Fibroblast of skin of left biceps (primary cell): ENCODE data around the gene DNAH2.

Experiments
- DNase-seq, 2 experiments: peaks; one replicate each; pipeline ENCODE4 v3.0.0-alpha.2; 2013; ENCODE audit warnings: low read depth in 2 of 2

The DNAH2 gene

DNA sequence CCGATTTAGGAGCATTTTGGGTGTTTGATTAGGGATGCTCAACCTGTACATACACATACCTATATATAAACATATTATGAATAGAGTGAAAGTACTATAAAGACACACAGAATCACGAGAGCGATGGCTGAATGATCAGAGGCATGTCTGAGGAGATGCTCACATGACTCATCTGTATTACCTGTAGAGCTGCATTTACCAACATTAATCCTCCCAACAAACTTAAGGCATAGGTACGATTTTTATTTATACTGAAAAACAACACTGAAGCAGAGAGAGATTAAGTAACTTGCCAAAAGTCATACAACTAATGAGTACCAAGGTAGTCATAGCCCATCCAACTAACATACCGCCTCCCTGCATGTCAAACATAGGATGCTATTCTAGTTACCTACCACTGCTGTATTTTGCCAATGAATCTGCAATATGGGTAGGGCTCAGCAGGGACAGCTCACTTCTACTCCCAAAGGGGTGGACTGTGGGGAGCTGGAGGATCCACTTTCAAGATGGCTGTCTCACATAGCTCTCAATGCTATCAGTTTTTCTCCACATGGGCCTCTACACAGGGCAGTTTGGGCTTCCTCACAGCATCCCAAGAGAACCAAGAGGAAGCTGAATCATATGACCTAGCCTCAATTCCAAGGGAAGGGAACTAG is 147.6 kb downstream of the DNAH2 start:
- DNase-seq = no peak

DNA sequence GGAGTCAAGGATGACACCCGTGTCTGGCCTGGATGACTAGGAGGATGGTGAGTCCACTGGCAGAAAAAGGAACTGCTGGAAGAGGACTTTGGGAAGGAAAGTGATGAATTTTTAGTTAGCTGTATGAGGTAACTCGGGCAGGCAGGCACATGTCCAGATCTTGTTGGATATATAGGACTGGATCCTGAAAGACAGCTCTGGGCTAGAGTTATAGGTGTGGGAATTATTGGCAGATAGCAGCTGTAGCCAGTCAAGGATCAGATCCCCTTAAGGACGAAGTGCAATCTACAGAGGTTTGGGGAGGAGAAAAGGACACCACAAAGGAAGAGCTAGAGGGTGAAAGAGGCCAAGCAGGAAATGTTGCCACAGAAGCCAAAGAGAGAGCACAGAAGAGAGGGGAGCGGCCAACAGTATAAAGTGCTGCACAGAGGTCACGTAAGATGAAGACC is 150.4 kb downstream of the DNAH2 start:
- DNase-seq = no peak

DNA sequence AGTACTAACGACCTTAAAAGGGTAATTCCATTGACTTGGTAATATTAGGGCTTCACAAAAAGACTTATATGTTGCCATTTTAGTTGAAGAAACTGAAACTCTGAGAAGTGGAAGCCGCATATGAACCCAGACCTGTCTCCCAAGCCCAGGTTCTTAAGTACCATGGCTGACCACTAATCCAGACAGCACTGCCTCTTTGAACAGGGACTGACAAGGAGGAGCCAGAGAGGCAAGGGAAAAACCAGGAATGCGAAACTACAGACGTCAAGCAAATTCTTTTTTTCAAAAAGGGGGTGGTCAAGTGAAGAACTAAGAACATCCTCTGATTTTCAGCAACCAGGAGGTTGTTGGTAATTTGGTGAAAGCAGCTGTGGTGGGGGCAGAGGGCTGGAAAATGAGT is 155.5 kb downstream of the DNAH2 start:
- DNase-seq = no peak

DNA sequence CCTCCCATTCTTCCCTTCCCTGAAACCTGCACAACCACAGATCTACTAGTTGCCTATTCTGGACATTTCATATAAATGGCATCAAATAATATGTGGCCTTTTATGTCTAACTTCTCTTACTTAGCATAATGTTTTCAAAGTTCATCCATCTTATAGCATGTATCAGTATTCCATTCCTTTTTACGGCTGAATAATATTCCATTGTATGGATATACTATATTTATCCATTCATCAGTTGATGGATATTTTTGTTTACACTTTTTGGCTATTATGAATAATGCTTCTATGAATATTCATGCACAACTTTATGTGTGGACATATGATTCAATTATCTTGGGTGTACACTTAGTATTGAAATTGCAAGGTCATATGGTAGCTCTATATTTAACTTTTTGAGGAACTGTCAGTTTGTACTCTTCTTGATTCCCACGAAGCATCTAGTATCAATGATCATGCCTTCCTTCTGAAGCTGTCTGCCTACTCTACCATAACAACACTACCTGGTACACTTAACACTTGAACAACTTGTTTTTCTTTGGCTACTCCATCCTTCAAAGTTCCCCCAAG is 158.3 kb downstream of the DNAH2 start:
- DNase-seq = no peak

DNA sequence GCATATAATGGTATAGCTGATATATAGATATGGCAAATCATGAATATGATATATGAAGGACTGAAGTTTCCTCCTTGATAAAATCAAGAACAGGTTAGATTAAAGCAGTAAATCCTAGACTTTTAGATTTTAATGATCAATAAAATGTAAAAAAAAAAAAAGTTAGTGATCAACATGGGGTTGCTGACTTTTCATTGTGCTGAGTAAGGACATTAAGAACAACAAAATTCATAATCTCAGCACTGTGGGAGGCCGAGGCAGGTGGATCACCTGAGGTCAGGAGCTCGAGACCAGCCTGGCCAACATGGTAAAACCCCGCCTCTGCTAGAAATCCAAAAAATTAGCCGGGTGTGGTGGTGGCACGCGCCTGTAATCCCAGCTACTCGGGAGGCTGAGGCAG is 160.7 kb downstream of the DNAH2 start:
- DNase-seq = no peak

DNA sequence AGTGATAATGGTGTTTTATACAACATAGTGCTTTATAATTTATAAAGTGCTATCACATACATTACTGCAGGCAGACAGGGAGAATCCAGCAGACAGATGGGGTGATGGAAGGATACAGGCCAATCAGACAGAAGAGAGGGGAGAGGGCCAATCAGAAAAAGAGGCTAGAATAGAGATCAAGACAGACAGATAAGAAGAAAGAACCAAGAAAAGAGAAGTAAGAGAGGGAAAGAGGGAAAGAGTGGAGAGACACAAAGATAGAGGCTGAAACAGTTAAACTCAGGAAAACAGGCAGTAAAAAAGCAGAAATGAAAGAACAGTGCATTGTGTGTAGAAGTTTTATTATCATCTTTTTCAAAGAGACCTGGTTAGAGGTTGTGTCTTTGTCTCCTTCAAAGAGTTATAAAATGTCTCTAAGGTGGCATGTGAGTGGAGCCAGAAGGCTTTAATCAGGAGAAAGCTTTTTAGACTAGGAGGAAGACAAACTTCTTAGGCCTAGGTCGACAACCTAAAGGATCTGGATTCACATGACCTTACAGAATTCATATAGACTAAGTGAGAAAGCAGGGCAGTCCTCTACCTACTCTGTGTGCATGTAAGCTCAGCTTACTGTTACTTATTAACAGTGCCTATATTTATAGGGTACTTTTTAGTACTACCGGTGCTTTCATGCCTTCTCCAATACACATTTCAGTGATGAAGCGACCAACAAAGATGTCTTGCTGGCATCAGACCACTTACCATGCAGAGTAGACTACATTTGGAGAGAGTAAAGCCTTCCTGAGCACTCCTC is 162.7 kb downstream of the DNAH2 start:
- DNase-seq = no peak

DNA sequence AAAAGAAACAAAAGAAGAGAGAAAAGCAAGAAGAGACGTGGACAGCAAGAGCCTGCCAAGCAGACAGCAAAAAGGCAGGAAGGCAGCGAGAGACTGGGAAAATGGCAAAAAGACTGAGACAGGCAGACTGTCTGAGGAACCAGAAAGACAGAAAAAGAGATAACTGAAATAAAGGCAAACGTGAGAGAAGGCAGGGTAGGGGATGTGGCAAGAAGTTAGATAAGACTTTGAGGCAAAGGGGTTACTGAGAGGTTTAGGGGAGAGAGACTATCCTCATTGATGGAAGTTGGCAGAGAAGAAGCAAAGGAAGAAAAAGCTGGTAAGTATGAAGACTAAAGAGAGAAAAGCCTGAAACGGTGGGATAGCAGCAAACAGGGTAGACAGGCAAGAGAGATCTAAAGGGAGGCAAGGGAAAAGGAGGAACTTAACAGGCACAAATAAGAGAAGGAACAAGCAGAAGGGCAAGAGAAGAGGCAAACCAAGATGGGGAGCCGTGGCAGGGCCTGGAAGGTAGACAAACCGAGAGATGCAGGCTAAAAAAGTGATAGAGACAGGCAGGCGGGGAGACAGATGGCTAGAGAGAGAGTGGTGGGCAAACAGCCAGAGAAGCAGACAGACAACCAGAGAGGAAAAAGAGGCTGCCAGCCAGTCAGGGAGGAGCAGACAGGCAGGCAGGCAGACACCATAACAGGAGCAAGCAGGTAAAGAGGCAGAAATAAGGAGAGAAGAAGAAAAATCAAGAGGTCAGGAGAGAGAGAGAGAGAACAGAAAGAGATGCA is 163.9 kb downstream of the DNAH2 start:
- DNase-seq = no peak

DNA sequence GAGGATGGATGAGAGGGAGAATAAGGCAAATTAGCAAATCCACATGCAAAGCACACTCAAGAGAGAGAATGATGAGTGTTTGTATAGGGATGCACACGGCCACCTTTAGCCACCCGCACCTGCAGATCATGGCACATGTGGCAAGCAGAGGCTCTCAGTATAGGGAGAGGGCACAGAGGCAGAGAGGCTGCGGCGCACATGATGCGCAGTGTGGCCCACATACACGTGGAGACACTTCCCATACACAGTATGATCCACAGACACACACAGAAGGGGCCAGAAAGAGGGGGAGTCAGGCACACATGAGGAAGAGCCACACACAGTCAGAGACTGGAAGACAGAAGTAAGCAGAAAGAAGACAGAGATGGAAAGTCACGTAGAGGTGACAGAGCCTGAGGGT is 164.5 kb downstream of the DNAH2 start:
- no peak for DNase-seq

DNA sequence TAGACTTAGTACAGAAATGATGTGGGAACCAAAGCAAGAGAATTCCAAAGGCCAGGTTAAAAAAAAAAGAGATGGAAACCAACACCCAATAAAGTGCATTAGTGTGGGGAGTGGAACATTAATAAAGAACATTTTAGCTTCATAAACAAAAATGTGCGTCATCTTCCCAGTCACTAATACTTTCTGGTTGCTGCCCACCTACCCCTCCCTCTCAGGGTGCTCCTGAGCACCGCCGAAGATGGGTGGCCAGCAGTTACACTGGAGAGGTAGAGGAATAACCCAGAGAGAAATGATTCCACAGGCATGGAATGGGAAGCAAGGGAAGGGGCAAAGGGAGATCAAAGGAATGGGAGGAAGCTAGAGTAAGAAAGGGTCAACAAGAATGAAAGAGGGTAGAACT is 165.1 kb downstream of the DNAH2 start:
- no peak for DNase-seq
